ENCODE results near the gene RGPD4.
"Not testable (repeated sequence)": the region's sequence is repeated elsewhere in the genome, so short reads cannot be mapped to it uniquely, and the experiment has no call there.

RGPD4 gene

GRCh38 chr2:107824451-107825205, 2.1 kb upstream of the RGPD4 start:
- Histone ChIP-seq H3K4me1 (ENCODE audit: insufficient read depth, insufficient read length) (no peaks in the 10 kb centered on the region), H3K9me3 (ENCODE audit: insufficient read depth, low read length) (no peaks in the 10 kb centered on the region), H3K36me3 (ENCODE audit: insufficient read depth, insufficient read length, low read length) (no peaks in the 10 kb centered on the region), H3K4me3 (ENCODE audit: insufficient read length, low read depth) (no peak overlapping the region), H3K27me3 (ENCODE audit: insufficient read depth, insufficient read length) (no peaks in the 10 kb centered on the region), H3K9ac (ENCODE audit: insufficient read length, low read depth) (no peak overlapping the region)
- no peak for DNase-seq (ENCODE audit: low read depth, low spot score)
- TF ChIP-seq YY1 (IDR thresholded peaks at IDR 0.05; ENCODE audit: insufficient read depth, insufficient read length) (no peak), ZNF274 (IDR thresholded peaks at IDR 0.05; ENCODE audit: low read depth, low read length) (no peak), SUZ12 (IDR thresholded peaks at IDR 0.05; ENCODE audit: extremely low read depth, insufficient read depth, insufficient read length) (no peak)

GRCh38 chr2:107825206-107825563, 1.5 kb upstream of the RGPD4 start:
- TF ChIP-seq YY1 (IDR thresholded peaks at IDR 0.05; ENCODE audit: insufficient read depth, insufficient read length), result no peak
- no peak for TF ChIP-seq SUZ12 (IDR thresholded peaks at IDR 0.05; ENCODE audit: extremely low read depth, insufficient read depth, insufficient read length)
- no peak for TF ChIP-seq ZNF274 (IDR thresholded peaks at IDR 0.05; ENCODE audit: low read depth, low read length)
- no peak overlapping the region for H3K9ac ChIP-seq (ENCODE audit: insufficient read length, low read depth)
- H3K9me3 ChIP-seq (ENCODE audit: insufficient read depth, low read length), result no peaks in the 10 kb centered on the region
- H3K4me3 ChIP-seq (ENCODE audit: insufficient read length, low read depth), result no peak overlapping the region
- no peaks in the 10 kb centered on the region for H3K4me1 ChIP-seq (ENCODE audit: insufficient read depth, insufficient read length)
- H3K36me3 ChIP-seq (ENCODE audit: insufficient read depth, insufficient read length, low read length), result no peaks in the 10 kb centered on the region
- DNase-seq (ENCODE audit: low read depth, low spot score), result no peak
- no peaks in the 10 kb centered on the region for H3K27me3 ChIP-seq (ENCODE audit: insufficient read depth, insufficient read length)

GRCh38 chr2:107829514-107829913, 2.8 kb downstream of the RGPD4 start:
- not testable (repeated sequence) for H3K27me3 ChIP-seq (ENCODE audit: insufficient read depth, insufficient read length); H3K4me3 ChIP-seq (ENCODE audit: insufficient read length, low read depth); H3K9me3 ChIP-seq (ENCODE audit: insufficient read depth, low read length); H3K4me1 ChIP-seq (ENCODE audit: insufficient read depth, insufficient read length); H3K36me3 ChIP-seq (ENCODE audit: insufficient read depth, insufficient read length, low read length); DNase-seq (ENCODE audit: low read depth, low spot score); H3K9ac ChIP-seq (ENCODE audit: insufficient read length, low read depth)

GRCh38 chr2:107833152-107833551, 6.5 kb downstream of the RGPD4 start:
- H3K9ac ChIP-seq (ENCODE audit: insufficient read length, low read depth); H3K9me3 ChIP-seq (ENCODE audit: insufficient read depth, low read length); DNase-seq (ENCODE audit: low read depth, low spot score); H3K36me3 ChIP-seq (ENCODE audit: insufficient read depth, insufficient read length, low read length); H3K4me3 ChIP-seq (ENCODE audit: insufficient read length, low read depth); H3K27me3 ChIP-seq (ENCODE audit: insufficient read depth, insufficient read length); H3K4me1 ChIP-seq (ENCODE audit: insufficient read depth, insufficient read length): not testable (repeated sequence)

GRCh38 chr2:107833618-107834017, 6.9 kb downstream of the RGPD4 start:
- not testable (repeated sequence) for H3K9me3 ChIP-seq (ENCODE audit: insufficient read depth, low read length); H3K4me3 ChIP-seq (ENCODE audit: insufficient read length, low read depth); H3K4me1 ChIP-seq (ENCODE audit: insufficient read depth, insufficient read length); DNase-seq (ENCODE audit: low read depth, low spot score); H3K9ac ChIP-seq (ENCODE audit: insufficient read length, low read depth); H3K27me3 ChIP-seq (ENCODE audit: insufficient read depth, insufficient read length); H3K36me3 ChIP-seq (ENCODE audit: insufficient read depth, insufficient read length, low read length)

- not testable (repeated sequence) for H3K4me1 ChIP-seq (ENCODE audit: insufficient read depth, insufficient read length); H3K36me3 ChIP-seq (ENCODE audit: insufficient read depth, insufficient read length, low read length); H3K9me3 ChIP-seq (ENCODE audit: insufficient read depth, low read length); H3K9ac ChIP-seq (ENCODE audit: insufficient read length, low read depth); H3K4me3 ChIP-seq (ENCODE audit: insufficient read length, low read depth); H3K27me3 ChIP-seq (ENCODE audit: insufficient read depth, insufficient read length); DNase-seq (ENCODE audit: low read depth, low spot score)
Measured at GRCh38 chr2:107916121-107916520, 89.4 kb downstream of the RGPD4 start.

- not testable (repeated sequence) for DNase-seq (ENCODE audit: low read depth, low spot score); H3K27me3 ChIP-seq (ENCODE audit: insufficient read depth, insufficient read length); H3K36me3 ChIP-seq (ENCODE audit: insufficient read depth, insufficient read length, low read length); H3K4me3 ChIP-seq (ENCODE audit: insufficient read length, low read depth); H3K9me3 ChIP-seq (ENCODE audit: insufficient read depth, low read length); H3K9ac ChIP-seq (ENCODE audit: insufficient read length, low read depth); H3K4me1 ChIP-seq (ENCODE audit: insufficient read depth, insufficient read length)
Measured at GRCh38 chr2:107916696-107917370, 90.1 kb downstream of the RGPD4 start.

GRCh38 chr2:107927034-107927534, 100.4 kb downstream of the RGPD4 start:
- no peaks in the 10 kb centered on the region for H3K27me3 ChIP-seq (ENCODE audit: insufficient read depth, insufficient read length)
- no peaks in the 10 kb centered on the region for H3K4me1 ChIP-seq (ENCODE audit: insufficient read depth, insufficient read length)
- no peak overlapping the region for H3K4me3 ChIP-seq (ENCODE audit: insufficient read length, low read depth)
- DNase-seq (ENCODE audit: low read depth, low spot score), result no peak
- H3K9ac ChIP-seq (ENCODE audit: insufficient read length, low read depth), result no peak overlapping the region
- no peaks in the 10 kb centered on the region for H3K9me3 ChIP-seq (ENCODE audit: insufficient read depth, low read length)
- no peaks in the 10 kb centered on the region for H3K36me3 ChIP-seq (ENCODE audit: insufficient read depth, insufficient read length, low read length)
- TF ChIP-seq YY1 (IDR thresholded peaks at IDR 0.05; ENCODE audit: insufficient read depth, insufficient read length) (no peak), SUZ12 (IDR thresholded peaks at IDR 0.05; ENCODE audit: extremely low read depth, insufficient read depth, insufficient read length) (no peak), ZNF274 (IDR thresholded peaks at IDR 0.05; ENCODE audit: low read depth, low read length) (no peak)
